NK-92 (cell line): ENCODE results near the gene THAP4.

Experiments used
- DNase-seq: peaks from one replicate; lab custom pipeline; 2025; ENCODE audit not compliant: unreplicated experiment; lab: John Stamatoyannopoulos, UW

Gene THAP4

GRCh38 chr2:241551599-241551997 is 85.4 kb downstream of the THAP4 start:
- no peak for DNase-seq

GRCh38 chr2:241550616-241551580 is 86.1 kb downstream of the THAP4 start:
- DNase-seq: no peak

GRCh38 chr2:241548451-241548835 is 88.5 kb downstream of the THAP4 start:
- DNase-seq: no peak

GRCh38 chr2:241547781-241548450 is 89.0 kb downstream of the THAP4 start:
- DNase-seq: no peak

GRCh38 chr2:241546771-241547498 is 90.0 kb downstream of the THAP4 start:
- no peak for DNase-seq

- no peak for DNase-seq
Observed at GRCh38 chr2:241545523-241546473, 91.2 kb downstream of the THAP4 start.

- DNase-seq: no peak
Observed at GRCh38 chr2:241545106-241545505, 91.9 kb downstream of the THAP4 start.

GRCh38 chr2:241542278-241542605 is 94.7 kb downstream of the THAP4 start:
- DNase-seq: no peak

GRCh38 chr2:241541564-241542277 is 95.2 kb downstream of the THAP4 start:
- DNase-seq: no peak

GRCh38 chr2:241540771-241541561 is 96.0 kb downstream of the THAP4 start:
- DNase-seq: no peak

- DNase-seq: no peak
Observed at GRCh38 chr2:241540401-241540770, 96.6 kb downstream of the THAP4 start.

GRCh38 chr2:241539616-241540374 is 97.2 kb downstream of the THAP4 start:
- DNase-seq: no peak

GRCh38 chr2:241538838-241539615 is 97.9 kb downstream of the THAP4 start:
- DNase-seq: no peak

GRCh38 chr2:241535871-241536655 is 100.9 kb downstream of the THAP4 start:
- no peak for DNase-seq

GRCh38 chr2:241534701-241535375 is 102.1 kb downstream of the THAP4 start:
- no peak for DNase-seq
